Hair follicular keratinocyte (primary cell): ENCODE results near the gene AGGF1. TPM values are rescaled to one million over a fixed set of nuclear protein-coding genes. Genes with fewer than 3 reads are reported as not detected.

Experiments used
- total RNA-seq: library from RNA; depleted of rRNA; stranded (reverse); fragments of >200 nt; gene quantifications from 2 replicates; pipeline ENCODE4 v1.2.3, GENCODE V29; 2015

Gene AGGF1
- 13.0 and 19.2 TPM in 2 replicates for total RNA-seq

DNA sequence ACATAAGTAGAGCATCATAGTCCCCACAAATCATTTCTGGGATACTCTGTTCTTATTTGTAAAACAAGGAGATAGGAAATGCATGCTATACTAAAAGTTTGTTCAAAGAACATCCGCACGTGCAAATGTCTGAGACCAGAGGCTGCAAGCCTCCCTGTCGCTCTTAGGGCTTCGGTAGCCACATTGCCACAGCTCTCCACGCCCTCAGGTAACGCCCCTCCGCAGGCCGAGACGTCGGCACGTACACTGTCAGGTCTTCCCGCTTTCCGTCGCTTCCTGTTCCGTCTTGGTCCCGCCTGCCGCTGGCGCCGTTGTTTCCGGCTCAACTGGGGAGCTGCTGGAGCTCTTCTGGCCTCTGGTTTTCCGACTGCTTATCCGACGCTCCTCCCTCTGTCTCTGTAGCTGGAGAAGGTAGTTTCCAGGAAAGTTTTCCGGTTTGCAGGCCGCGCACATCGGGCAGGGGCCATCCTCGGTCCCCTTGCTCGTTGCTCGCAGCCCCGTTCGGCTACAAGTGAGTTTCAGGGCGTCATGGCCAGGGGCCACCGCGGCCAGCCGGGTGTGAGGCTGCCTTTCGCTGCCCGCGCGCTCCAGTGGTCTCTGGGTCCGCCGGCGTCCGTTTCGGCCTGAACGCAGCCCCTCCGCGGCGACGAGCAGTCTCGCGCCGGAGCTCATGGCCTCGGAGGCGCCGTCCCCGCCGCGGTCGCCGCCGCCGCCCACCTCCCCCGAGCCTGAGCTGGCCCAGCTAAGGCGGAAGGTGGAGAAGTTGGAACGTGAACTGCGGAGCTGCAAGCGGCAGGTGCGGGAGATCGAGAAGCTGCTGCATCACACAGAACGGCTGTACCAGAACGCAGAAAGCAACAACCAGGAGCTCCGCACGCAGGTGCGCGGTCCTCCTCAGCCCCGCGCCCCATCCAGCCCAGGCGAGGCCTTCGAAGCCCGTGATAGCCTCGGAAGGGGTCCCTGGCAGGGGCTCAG is at the start of gene AGGF1:
Gene AGGF1 (plus strand): TSS at position 308 of the 975 bp plus-strand sequence. CDS start 363 bp downstream, at position 671.

GRCh38 chr5:77086689-77087483 is 56.7 kb downstream of the AGGF1 start, which contains the start of gene ZBED3:
ZBED3 (minus strand) TSS chr5:77087285; CDS start chr5:77077878, 9,407 bp downstream.

Other genes starting within 250 kb of the AGGF1 start
- gene F2RL1, start 211.4 kb upstream of the AGGF1 start, total RNA-seq: 47.1 and 69.0 TPM in 2 replicates
- not detected in 2 replicates for gene S100Z, start 180.4 kb upstream of the AGGF1 start, total RNA-seq
- gene CRHBP, start 77.4 kb upstream of the AGGF1 start, total RNA-seq: not detected in 2 replicates
- gene ZBED3, start 56.9 kb downstream of the AGGF1 start, total RNA-seq: 0.49 and 1.6 TPM in 2 replicates
- gene PDE8B, start 180.3 kb downstream of the AGGF1 start, total RNA-seq: not detected in 2 replicates